ENCODE data around the gene FSTL4. TPM values are rescaled to one million over a fixed set of nuclear protein-coding genes. Genes with fewer than 3 reads are reported as not detected.

The FSTL4 gene
- total RNA-seq, 2 donors from 2014 or later, result 4.5 to 10.1 TPM

- no peak for DNase-seq (ENCODE audit: low spot score)
Measured at GRCh38 chr5:133362438-133362837, 249.9 kb downstream of the FSTL4 start.

GRCh38 chr5:133361922-133362321, 250.4 kb downstream of the FSTL4 start:
- no peak overlapping the region for H3K27ac ChIP-seq
- no peaks in the 10 kb centered on the region for H3K27me3 ChIP-seq (replicated peaks; ENCODE audit: insufficient read depth)
- 54% methylated on average over 1 of the region's 1 CpG for WGBS
- H3K36me3 ChIP-seq, result no peaks in the 10 kb centered on the region
- no peak for DNase-seq (ENCODE audit: low spot score)
- TF ChIP-seq POLR2AphosphoS5 (IDR thresholded peaks at IDR 0.05) (no peak), CTCF (IDR thresholded peaks at IDR 0.05) (no peak), POLR2A (IDR thresholded peaks at IDR 0.05) (no peak)
- H3K9me3 ChIP-seq, result no peaks in the 10 kb centered on the region
- intact Hi-C loops (cut with DNase I), result no loop called here
- no peak overlapping the region for H3K4me3 ChIP-seq
- no peaks in the 10 kb centered on the region for H3K4me1 ChIP-seq (replicated peaks)

More at GRCh38 chr5:133362438-133362837, 249.9 kb downstream of the FSTL4 start:
- intact Hi-C loops (cut with DNase I), result no loop called here
- Histone ChIP-seq H3K36me3 (no peaks in the 10 kb centered on the region), H3K9me3 (no peaks in the 10 kb centered on the region), H3K4me1 (replicated peaks) (no peaks in the 10 kb centered on the region), H3K27ac (no peak overlapping the region), H3K27me3 (replicated peaks; ENCODE audit: insufficient read depth) (no peaks in the 10 kb centered on the region), H3K4me3 (no peak overlapping the region)
- WGBS, result 90% methylated on average over 7 of the region's 7 CpGs
- no peak for TF ChIP-seq POLR2AphosphoS5 (IDR thresholded peaks at IDR 0.05)
- TF ChIP-seq CTCF (IDR thresholded peaks at IDR 0.05), result no peak
- no peak for TF ChIP-seq POLR2A (IDR thresholded peaks at IDR 0.05)

- Histone ChIP-seq H3K36me3 (no peaks in the 10 kb centered on the region), H3K27me3 (replicated peaks; ENCODE audit: insufficient read depth) (no peaks in the 10 kb centered on the region), H3K4me3 (no peak overlapping the region), H3K27ac (no peak overlapping the region), H3K4me1 (replicated peaks) (no peaks in the 10 kb centered on the region), H3K9me3 (no peaks in the 10 kb centered on the region)
- DNase-seq (ENCODE audit: low spot score), result no peak
- intact Hi-C loops (cut with DNase I), result no loop called here
- WGBS, result 63% methylated on average over 18 of the region's 18 CpGs
- no peak for TF ChIP-seq POLR2AphosphoS5 (IDR thresholded peaks at IDR 0.05)
- no peak for TF ChIP-seq POLR2A (IDR thresholded peaks at IDR 0.05)
- TF ChIP-seq CTCF (IDR thresholded peaks at IDR 0.05), result no peak
Measured at GRCh38 chr5:133360693-133361472, 251.5 kb downstream of the FSTL4 start.

GRCh38 chr5:133359861-133360260, 252.5 kb downstream of the FSTL4 start:
- Histone ChIP-seq H3K4me1 (replicated peaks) (no peaks in the 10 kb centered on the region), H3K9me3 (no peaks in the 10 kb centered on the region), H3K4me3 (no peak overlapping the region), H3K27me3 (replicated peaks; ENCODE audit: insufficient read depth) (no peaks in the 10 kb centered on the region), H3K36me3 (no peaks in the 10 kb centered on the region), H3K27ac (no peak overlapping the region)
- no peak for DNase-seq (ENCODE audit: low spot score)
- intact Hi-C loops (cut with DNase I), result no loop called here
- TF ChIP-seq POLR2AphosphoS5 (IDR thresholded peaks at IDR 0.05), result no peak
- no peak for TF ChIP-seq CTCF (IDR thresholded peaks at IDR 0.05)
- TF ChIP-seq POLR2A (IDR thresholded peaks at IDR 0.05), result no peak
- 77% methylated on average over 8 of the region's 8 CpGs for WGBS

- no peak overlapping the region for H3K27ac ChIP-seq
- no peak for DNase-seq (ENCODE audit: low spot score)
- no peak overlapping the region for H3K4me3 ChIP-seq
- no peaks in the 10 kb centered on the region for H3K4me1 ChIP-seq (replicated peaks)
- WGBS, result 96% methylated on average over 12 of the region's 12 CpGs
- no peak for TF ChIP-seq CTCF (IDR thresholded peaks at IDR 0.05)
- no peak for TF ChIP-seq POLR2A (IDR thresholded peaks at IDR 0.05)
- TF ChIP-seq POLR2AphosphoS5 (IDR thresholded peaks at IDR 0.05), result no peak
- H3K27me3 ChIP-seq (replicated peaks; ENCODE audit: insufficient read depth), result no peaks in the 10 kb centered on the region
- intact Hi-C loops (cut with DNase I), result no loop called here
- no peaks in the 10 kb centered on the region for H3K36me3 ChIP-seq
- H3K9me3 ChIP-seq, result no peaks in the 10 kb centered on the region
Measured at GRCh38 chr5:133358271-133358670, 254.1 kb downstream of the FSTL4 start.

All from prostate gland (tissue), 2 donors.